IMR-90 (cell line): ENCODE measurements around the gene ISX.

Experiments
- BHLHE40 ChIP-seq: fragments of 150-350 bp; IDR thresholded peaks from 2 replicates; pipeline ENCODE4 v1.6.1; 2016; ENCODE audit warnings: mild to moderate bottlenecking, low read depth, low read length
- CEBPB ChIP-seq: IDR thresholded peaks from 2 replicates; pipeline ENCODE4 v1.6.1; 2012; ENCODE audit warnings: low read depth, low read length, improper control_type of control experiment
- CHD1 ChIP-seq: IDR thresholded peaks from 2 replicates; pipeline ENCODE4 v1.6.1; 2012; ENCODE audit warnings: low read depth, low read length, improper control_type of control experiment
- CTCF ChIP-seq: conservative IDR thresholded peaks from 2 replicates; pipeline ENCODE4 v1.5.1; 2012; ENCODE audit warnings: mild to moderate bottlenecking, low read depth, low read length, improper control_type of control experiment
- FOS ChIP-seq: fragments of 150-350 bp; IDR thresholded peaks from 2 replicates; pipeline ENCODE4 v1.6.1; 2016; ENCODE audit warnings: low read depth, low read length
- MAFK ChIP-seq: IDR thresholded peaks from 2 replicates; pipeline ENCODE4 v1.6.1; 2012; ENCODE audit warnings: low read depth, low read length, improper control_type of control experiment
- MAZ ChIP-seq: IDR thresholded peaks from 2 replicates; pipeline ENCODE4 v1.6.1; 2012; ENCODE audit warnings: low read depth, mild to moderate bottlenecking, low read length, improper control_type of control experiment, moderate library complexity, borderline replicate concordance
- MXI1 ChIP-seq: IDR thresholded peaks from 2 replicates; pipeline ENCODE4 v1.6.1; 2012; ENCODE audit warnings: low read depth, mild to moderate bottlenecking, low read length, moderate library complexity, borderline replicate concordance
- NFE2L2 ChIP-seq: fragments of 150-350 bp; IDR thresholded peaks from 2 replicates; pipeline ENCODE4 v1.6.1; 2016; ENCODE audit warnings: low read depth, mild to moderate bottlenecking, low read length
- POLR2A ChIP-seq: IDR thresholded peaks from 2 replicates; pipeline ENCODE4 v1.6.1; 2012; ENCODE audit warnings: mild to moderate bottlenecking, low read depth, low read length
- RAD21 ChIP-seq: IDR thresholded peaks from 2 replicates; pipeline ENCODE4 v1.6.1; 2012; ENCODE audit warnings: low read length, improper control_type of control experiment
- RFX5 ChIP-seq: IDR thresholded peaks from 2 replicates; pipeline ENCODE4 v1.8.0; 2012; ENCODE audit warnings: low read depth, mild to moderate bottlenecking, low read length, moderate library complexity
- SMC3 ChIP-seq: fragments of 150-350 bp; IDR thresholded peaks from 2 replicates; pipeline ENCODE4 v1.6.1; 2016; ENCODE audit warnings: low read depth, mild to moderate bottlenecking, antibody characterized with exemption, low read length, moderate library complexity
- USF2 ChIP-seq: fragments of 150-350 bp; IDR thresholded peaks from 2 replicates; pipeline ENCODE4 v1.6.1; 2017; ENCODE audit warnings: mild to moderate bottlenecking, antibody characterized with exemption, low read length, low read depth

GRCh38 chr22:35045451-35045850 is 20.5 kb upstream of the ISX start:
- TF ChIP-seq MAZ (no peak), CTCF (no peak), POLR2A (no peak), RAD21 (no peak), CHD1 (no peak), NFE2L2 (no peak), BHLHE40 (no peak), CEBPB (no peak), USF2 (no peak), MXI1 (no peak), RFX5 (no peak), MAFK (no peak), FOS (no peak), SMC3 (no peak)
